NCI-H2107 treated with DMSO at 0.1 percent for 48 hours (cell line): ENCODE measurements around the gene UNC119B.

Experiments
- DNase-seq: peaks from one replicate; lab custom pipeline; 2025; ENCODE audit not compliant: unreplicated experiment; lab: John Stamatoyannopoulos, UW

The UNC119B gene

DNA sequence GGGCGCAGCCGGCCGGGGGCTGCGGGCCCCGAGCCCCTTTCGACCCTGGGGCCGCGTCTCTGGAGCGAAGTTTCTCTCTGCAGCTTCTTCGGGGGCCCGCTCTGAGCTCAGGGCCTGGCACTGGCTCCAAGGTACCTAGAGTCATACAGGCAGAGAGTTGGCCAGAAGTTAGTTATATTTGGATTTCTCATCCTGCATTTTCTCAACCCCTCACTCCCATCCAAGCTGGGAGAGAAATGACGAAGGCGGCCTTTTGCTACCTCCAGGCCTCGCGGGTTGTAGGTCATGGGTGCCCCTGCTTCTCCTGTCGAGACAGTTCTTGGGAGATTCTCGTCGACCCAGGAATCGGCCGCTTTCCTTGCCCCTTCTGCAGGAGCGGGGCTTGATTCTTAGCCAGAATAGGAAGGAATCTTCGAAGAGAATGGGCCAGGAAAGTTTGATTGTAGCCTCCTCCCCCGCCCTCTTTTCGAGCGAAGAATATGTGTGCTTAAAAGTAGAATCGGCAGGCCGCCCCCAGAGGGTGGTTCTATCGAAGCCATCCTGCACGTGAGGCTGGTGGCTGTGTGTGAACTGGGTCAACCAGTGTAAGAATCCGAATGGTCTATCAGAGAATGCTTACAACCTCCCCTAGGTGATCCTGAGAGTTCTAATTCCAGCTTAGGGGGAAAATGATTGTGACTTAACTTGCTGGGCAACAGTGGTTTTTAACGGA, 22.5 kb upstream of the UNC119B start:
- DNase-seq: no peak

DNA sequence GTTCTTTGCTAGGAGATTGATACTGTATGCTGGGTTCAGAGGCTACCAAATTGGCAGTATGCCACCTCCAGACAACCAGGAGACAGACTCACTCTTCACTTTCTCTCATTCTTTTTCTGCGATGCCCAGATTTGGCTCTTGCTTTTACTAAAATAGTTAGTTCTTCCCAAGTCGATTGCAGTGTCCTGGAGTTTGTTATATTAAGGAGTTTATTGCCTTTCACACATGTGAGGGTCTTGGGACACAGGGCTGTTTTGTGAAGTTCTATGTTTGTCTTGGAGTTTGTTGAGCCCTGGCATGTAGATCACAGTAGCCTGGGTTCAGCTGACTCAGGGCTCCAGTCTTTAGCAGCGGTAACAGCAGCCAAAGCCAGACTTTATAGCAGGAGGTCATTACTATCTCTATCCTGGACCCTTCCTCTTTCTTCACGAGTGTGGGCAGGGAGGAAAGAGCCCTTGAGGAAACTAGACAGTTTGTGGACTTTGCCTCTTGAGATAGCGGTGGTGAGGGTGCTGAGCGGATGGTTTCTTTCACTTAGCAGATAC, 21.7 kb upstream of the UNC119B start:
- DNase-seq: no peak

DNA sequence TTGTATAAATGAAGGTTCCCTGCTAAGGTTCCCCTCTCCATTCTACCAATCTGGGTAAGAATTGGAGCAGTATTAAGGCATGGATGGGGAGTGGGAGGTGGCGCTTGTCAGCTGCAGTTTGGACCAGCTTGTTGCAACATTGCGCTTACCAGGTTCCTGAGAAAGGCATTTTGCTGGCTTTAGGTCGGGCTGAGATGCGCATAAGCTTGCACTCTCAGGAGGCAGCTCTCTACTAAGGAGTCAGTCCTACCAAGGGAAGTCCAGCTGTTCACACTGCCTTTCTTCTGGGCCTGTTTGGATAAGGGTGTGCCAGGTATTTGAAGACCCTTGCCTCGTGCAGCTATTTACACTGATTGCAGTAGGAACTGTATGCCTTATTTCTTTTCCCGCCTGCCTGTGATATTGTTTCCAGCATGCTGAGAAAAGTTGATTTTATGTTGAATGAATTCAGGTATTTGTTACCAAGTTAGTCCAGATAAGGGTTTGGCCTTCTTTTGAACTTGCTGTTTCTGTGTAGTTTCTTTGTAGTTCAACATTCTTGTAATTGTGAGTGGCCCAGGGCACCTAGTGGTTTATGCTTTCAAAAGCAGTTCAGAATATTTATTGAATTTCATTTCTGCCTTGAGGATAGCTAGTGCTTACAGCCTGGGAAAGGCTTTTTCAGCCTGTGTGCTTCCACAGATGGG, 20.7 kb upstream of the UNC119B start:
- DNase-seq: no peak

DNA sequence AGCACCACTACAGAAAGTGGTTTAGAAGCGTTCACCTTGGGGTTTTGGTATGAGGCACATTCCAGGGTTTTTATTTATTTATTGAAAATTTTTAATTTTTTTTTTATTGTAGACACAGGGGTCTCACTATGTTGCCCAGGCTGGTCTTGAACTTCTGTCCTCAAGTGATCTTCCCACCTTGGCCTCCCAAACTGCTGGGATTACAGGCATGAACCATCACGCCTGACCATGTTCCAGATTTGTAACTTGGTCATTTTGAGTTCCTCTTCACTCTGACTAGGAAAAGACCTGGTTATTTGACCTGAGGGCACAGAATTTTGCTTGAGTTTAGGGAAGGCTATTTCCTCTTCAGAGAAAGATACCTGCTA, 20.2 kb upstream of the UNC119B start:
- DNase-seq: no peak

DNA sequence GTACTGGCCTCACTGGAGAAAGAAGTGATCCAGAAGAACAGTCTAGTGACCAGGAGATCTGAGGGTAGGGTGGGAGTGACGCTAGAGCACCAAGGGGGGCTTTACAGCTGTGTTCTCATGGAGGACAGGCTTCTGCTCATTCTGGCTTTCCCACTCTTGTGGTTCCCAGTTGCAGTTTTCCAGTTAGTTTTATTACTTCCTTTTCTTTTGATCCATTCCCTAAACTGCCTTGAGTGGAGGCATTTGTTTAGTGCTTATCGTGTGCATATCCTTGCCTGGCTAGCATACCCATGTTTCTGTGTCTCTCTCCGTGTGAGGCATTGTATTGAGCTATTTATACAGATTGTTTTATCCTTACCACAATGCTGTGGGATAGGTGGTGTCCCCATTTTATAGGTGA, 19.3 kb upstream of the UNC119B start:
- no peak for DNase-seq

DNA sequence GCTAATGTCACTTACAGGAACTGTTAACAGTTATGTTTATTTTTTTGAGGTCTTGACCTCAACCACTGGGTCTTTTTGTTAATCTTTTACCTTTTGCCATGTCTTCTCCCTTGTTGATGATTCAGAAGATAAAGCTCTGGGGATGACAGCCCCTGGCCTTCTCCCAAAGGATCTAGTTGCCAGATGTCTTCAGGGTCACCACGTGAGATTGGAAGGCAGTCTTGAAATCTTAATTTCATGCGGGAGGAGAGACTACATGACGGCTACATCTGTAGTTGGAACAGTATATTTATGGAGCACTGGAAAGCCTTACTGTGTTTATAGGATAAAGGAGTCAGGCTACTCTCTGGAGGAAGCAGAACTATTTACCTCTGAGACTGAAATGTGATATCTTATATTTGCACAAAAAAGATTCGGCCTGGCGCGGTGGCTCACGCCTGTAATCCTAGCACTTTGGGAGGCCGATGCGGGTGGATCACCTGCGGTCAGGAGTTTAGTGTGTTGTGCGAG, 17.7 kb upstream of the UNC119B start:
- DNase-seq: no peak

DNA sequence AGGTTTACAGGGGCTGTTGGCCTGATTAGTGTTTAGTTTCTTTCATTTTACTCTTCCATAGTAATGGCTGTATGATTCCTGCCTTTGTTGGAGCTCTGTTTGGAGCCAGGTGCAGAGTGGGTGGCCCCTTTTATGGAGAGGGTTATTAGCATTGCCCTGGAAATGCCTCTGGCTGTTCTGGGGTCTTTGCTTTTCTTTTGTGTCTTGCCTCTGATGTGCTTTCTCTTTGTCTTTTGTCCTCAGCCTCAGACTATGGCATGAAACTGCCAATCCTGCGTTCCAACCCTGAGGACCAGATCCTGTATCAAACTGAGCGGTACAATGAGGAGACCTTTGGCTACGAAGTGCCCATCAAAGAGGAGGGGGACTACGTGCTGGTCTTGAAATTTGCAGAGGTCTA, 16.4 kb upstream of the UNC119B start:
- no peak for DNase-seq

DNA sequence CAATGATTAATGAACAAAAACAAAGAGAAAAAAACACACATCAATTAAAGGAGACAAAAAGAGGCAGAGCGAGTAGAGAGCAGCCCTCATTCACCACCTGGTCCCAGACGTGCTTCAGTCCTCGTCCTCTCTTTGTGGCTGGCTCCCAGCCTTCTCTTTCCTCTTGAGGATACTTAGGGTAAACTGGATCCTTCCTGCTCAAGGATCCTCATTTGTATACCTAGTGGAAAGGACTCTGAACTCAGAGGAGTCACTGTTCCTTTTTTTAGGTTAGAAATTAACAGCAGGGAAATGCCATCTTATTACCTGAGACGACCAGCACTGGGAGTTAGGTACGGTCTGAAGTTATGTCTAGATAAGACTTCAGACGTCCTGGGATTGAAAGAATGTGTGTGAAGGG, 13.6 kb upstream of the UNC119B start:
- DNase-seq: peak; percentile 43

DNA sequence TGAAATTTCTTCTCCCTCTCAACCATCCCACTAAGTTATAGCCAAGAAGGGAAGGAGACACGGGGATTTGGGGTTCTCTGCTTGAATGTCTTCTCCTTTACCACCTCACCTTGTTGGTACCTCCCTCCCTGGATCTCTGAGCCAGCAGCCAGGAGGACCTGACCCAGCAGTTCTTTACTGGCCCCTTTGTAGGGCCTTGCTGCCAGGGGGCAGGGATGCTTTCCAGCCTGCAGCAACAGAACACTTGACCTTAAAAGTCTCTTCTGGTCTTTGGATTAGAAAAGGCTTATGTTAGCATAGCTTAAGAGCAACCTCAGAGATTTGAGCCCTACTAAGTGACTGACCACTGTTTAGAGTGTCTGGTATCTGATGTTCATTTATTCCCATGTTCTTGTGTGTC, 12.9 kb upstream of the UNC119B start:
- no peak for DNase-seq

DNA sequence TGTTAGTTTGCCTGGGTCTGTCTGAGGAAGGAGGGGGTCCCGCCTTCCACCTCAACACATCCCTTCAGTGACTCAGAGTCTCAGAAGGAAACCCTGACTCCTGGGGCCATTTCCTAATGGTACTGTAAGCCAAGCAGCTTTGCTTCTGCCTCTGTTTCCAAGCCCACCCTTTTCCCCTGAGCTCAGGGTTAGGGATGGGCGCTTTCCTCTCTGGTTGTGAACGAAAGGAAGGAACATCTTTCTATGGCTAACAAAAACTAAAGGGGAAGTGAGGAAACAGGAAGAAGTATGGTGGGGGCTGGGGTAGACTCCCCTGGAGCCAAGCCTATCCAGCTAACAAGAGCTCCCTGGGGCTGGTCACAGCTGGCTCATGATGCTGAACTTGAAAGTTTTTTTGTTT, 11.6 kb upstream of the UNC119B start:
- no peak for DNase-seq

DNA sequence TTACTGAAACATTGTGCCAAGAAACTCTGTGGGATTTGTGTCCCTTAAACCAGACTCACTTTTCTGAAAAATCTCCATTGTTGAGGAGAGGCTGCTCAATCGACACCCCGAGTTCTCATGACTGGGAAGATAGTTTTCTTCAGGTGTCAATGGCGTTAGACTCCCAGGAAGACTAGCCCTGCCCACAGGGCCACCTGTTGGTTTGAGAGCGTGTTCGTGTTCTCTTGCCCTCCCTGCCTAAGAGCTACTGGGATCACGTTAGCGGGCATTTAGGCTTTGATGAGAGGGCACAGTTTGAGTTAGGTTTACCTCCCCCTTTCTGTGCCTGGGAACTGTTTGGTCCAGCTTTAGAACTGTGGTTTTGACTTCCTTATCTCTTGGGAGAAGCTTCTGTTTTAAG, 10.7 kb upstream of the UNC119B start:
- DNase-seq: no peak

DNA sequence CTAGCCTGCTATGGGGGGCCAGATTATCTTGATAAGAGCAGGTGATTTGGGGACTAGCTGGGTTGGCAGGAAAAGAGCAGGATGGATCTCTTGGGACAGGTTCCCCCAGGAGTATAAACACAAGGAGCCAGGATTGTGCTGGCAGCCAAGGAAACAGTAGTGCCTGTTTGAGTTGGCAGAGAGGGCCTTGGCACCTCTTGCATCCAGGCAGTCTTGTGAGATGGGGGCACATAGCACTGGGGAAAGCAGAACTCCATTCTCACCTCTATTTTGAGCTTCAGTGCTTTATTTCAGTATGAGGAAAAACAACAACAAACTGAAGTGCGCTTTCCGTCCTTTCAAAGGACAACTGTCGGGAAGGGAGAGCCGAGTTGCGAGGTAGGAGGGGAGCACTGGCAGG, 9.4 kb upstream of the UNC119B start:
- no peak for DNase-seq

DNA sequence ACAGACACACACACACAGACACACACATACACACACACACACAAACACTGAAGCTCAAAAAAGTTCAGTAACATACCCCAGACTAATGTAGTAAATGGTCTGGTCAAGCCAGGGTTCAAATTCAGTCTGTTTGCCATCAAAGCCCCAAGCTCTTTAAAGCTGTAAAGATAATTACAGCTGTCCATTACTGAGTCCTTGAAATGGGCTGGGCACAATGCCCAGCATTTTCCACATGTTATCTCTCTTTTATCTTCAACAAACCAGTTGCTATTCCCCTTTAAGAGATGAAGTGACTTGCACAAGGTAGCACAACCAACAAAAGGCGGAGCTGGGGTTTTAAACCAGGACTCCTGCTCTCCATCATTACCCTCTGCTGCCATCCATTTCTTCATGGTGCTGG, 7.6 kb upstream of the UNC119B start:
- no peak for DNase-seq

DNA sequence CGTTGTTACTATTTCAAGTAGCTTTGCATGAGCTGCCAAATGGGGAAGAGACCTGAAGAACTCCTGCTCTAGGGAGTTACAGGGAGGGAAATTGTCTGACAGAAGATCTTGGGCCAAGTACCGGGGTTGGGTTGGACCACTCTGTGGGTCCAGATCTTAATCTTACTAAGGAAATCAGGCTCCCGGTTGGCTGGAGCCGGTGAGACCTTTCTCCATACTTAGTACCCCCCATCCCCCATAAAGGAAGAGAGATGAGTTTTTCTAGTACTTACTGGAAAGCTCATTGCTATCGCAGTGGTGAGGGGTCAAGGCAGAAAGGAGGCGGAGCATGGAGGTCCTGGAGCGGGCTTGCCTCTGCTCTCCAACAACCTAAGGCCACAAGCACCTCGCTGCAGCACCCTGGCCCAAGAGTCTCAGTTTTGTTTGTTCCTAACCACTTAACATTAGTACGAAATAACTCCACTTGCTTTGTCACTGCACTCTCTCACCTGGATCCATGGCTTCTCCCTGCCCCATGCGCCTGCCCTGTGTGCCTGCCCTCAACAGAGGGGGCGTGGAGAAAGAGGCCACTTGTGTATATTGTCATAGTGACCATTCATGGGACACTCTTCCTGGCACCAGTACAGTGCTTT, 6.8 kb upstream of the UNC119B start:
- no peak for DNase-seq

DNA sequence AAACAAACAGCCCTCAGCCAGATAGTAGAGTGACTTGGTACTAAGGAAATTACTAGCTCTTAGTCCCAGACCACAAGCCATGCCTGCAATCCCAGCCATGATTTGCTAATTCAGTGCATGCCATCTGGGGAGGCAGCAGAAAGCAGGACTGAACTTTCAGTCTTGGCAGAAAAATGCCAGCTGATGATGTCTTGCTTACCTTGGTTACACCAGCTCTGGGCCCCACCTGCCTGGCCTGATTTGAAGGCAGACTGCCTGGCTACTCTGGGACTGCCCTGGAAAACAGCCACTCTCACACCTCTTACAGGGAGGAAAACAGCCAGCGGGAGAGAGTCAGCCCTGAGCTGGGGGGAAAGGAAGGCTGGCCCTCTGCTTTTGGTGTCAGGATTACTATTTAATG, 4.6 kb upstream of the UNC119B start:
- no peak for DNase-seq

DNA sequence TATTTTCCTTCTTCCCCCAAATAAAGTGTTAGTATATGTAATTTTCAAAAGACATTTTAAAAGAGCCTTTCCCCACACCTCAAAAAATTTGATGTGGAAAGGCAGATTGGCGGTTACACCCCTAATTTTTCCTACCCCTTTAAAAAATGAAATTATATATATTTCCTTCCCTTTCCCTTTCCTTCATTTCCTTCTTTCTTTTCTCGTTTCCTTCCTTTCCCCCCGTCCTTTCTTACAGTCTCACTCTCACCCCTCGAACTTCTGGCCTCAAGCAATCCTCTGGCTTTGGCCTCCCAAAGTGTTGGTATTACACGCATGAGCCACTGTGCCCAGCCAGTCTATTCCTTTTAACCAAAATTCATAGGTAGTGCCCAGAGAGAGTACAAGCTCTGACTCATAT, 4.2 kb upstream of the UNC119B start:
- DNase-seq: no peak

DNA sequence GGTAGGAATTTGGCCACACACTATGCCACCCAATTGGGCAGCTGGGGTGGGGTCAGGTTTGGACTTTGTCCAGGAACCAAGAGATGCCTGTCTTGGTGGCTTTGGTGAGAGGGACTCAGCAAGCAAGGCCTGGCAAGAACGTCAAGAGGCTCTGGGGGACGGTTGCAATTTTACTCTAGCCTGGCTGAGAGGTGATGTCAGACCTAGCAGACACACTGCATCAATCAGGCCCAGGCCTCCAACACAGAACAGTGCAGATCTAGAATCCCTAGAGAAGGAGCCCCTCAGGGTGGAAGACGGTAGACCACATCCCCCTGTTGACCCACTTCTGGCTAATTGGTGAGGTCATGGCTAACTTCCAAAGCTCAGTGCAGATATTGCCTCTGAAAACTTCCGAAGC, 1.6 kb upstream of the UNC119B start:
- no peak for DNase-seq

DNA sequence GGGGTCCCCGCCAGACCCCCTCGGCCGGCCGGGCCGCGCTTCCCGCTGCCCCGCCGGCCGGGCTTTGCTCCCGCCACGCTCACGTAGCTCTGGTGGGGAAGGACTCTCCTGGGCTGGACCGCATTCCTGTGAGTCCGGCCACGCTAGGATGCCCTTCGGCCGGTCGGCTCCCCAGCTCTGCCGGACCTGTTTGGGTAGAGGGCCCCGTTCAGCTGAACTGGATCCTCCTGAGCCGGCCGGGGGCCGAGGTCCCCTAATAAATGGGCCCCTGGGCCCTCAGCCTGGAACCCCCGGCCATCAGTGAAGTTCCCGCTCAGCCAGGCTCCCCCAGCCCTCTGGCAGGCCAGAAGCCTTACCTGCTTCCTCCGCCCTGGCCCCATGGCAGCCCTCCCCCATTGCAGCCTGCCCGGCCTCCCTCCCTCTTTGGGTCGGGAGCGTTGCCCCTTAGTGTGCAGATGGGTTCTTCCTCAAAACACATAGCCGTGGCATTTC, 593 bp downstream of the UNC119B start:
- DNase-seq: no peak

DNA sequence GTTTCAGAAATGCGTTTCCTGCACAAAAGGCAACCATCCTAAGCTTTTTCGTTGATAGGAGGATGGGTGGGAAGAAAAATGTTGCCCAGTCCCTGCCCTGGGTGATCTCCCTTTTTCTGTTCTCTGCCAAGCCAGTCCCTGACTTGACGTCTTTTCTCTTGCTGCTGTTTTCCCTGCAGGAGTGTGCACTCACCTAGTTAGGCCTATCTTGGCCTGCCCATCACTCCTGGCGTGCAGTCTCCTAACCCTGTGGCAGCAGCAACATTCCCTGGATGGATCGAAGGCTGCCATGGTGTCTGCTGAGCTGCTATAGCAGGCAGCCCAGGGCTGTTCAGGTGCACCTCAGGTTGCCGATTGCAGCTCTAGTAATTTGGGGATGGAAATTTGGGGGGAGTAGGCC, 1.2 kb downstream of the UNC119B start:
- peak; percentile 30 for DNase-seq

DNA sequence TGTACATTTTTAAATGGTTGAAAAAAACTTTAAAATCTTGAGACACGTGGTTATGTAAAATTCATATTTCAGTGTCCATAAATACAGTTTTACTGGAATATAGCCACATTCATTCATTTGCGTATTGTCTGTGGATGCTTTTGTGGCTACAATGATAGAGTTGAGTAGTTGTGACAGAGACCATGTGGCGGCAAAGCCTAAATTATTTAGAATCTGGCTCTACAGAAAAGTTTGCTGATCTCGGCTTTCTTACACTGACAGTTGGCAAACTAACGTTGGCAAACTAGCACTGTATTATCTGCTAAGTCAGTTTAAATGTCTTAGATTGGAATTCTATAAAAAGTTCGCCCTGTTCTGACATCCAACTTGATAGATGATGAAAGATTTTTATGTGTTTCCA, 2.4 kb downstream of the UNC119B start:
- no peak for DNase-seq

DNA sequence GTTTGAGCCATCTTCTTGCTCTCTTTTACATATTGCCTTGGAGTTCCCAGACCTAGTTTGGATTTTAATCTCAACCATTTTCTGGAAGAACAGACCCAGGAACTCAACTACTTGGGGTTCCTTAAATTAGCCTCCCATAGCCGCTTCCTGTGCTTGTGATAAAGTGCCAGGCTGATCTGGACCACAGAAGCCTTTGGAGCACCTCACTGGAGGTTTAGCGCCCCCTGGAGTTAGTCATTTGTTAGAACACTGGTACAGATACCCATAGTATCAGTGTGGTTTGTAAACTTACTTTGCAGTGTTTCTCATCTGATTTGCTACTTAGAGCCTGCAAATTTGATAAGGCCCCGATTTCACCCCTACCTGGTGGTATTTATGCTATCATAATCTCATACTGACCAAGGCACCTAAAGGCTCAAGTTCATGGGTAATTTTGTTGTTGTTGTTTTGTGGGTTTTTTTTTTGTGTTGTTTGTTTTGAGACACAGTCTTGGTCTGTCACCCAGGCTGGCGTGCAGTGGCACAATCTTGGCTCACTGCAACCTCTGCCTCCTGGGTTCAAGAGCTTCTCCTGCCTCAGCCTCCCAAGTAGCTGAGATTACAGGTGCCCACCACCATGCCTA, 3.7 kb downstream of the UNC119B start:
- DNase-seq: peak; percentile 87
